ENCODE data around the gene SULT1E1.
A peak's percentile ranks its signal among the peaks of the same experiment; 100 is the strongest.

Gene SULT1E1

GRCh38 chr4:69831270-69831627 is 28.7 kb downstream of the SULT1E1 start:
- no peak for DNase-seq
- Histone ChIP-seq H3K36me3 (replicated peaks; ENCODE audit: insufficient read depth, low read length) (no peaks in the 10 kb centered on the region), H3K4me3 (ENCODE audit: low read length) (peak overlapping the region; percentile 49), H3K79me2 (ENCODE audit: low read length) (no peaks in the 10 kb centered on the region), H3K4me1 (ENCODE audit: low read length) (peaks cover 13% of the 10 kb centered on the region), H3K9me3 (replicated peaks; ENCODE audit: insufficient read depth, low read length) (no peaks in the 10 kb centered on the region), H3K4me2 (ENCODE audit: low read depth, low read length) (peak overlapping the region; percentile 75), H3K9me2 (replicated peaks; ENCODE audit: insufficient read depth, low read length) (no peaks in the 10 kb centered on the region), H2AFZ (ENCODE audit: low read length) (peak overlapping the region; percentile 68), H3K27ac (ENCODE audit: low read length) (peak overlapping the region; percentile 45; the same call in 1 of the 2 replicates), H3K27me3 (replicated peaks; ENCODE audit: insufficient read depth, low read length) (no peaks in the 10 kb centered on the region), H4K20me1 (ENCODE audit: insufficient read depth, low read length) (no peaks in the 10 kb centered on the region), H3K9ac (ENCODE audit: low read length) (peak overlapping the region; percentile 19; the same call in 1 of the 2 replicates), H3F3A (ENCODE audit: insufficient read depth, low read length) (0 out of 2 replicates have a peak, but pooled peaks cover 13% of the 10 kb centered on the region)
- TF ChIP-seq EZH2 (optimal IDR thresholded peaks at IDR 0.05; ENCODE audit: low read depth, low read length) (no peak), EZH2phosphoT487 (IDR thresholded peaks at IDR 0.05; ENCODE audit: low read length) (no peak), CTCF (IDR thresholded peaks at IDR 0.05; ENCODE audit: low read length) (no peak)

GRCh38 chr4:69830560-69831269 is 29.2 kb downstream of the SULT1E1 start:
- Histone ChIP-seq H2AFZ (ENCODE audit: low read length) (peak overlapping the region; percentile 68), H3K36me3 (replicated peaks; ENCODE audit: insufficient read depth, low read length) (no peaks in the 10 kb centered on the region), H3K27me3 (replicated peaks; ENCODE audit: insufficient read depth, low read length) (no peaks in the 10 kb centered on the region), H3K4me2 (ENCODE audit: low read depth, low read length) (peak overlapping the region; percentile 75), H3K9ac (ENCODE audit: low read length) (peak overlapping the region; percentile 19; the same call in 1 of the 2 replicates), H4K20me1 (ENCODE audit: insufficient read depth, low read length) (no peaks in the 10 kb centered on the region), H3F3A (ENCODE audit: insufficient read depth, low read length) (0 out of 2 replicates have a peak, but pooled peaks cover 13% of the 10 kb centered on the region), H3K9me2 (replicated peaks; ENCODE audit: insufficient read depth, low read length) (no peaks in the 10 kb centered on the region), H3K4me3 (ENCODE audit: low read length) (peak overlapping the region; percentile 49), H3K4me1 (ENCODE audit: low read length) (peaks cover 13% of the 10 kb centered on the region), H3K9me3 (replicated peaks; ENCODE audit: insufficient read depth, low read length) (no peaks in the 10 kb centered on the region), H3K79me2 (ENCODE audit: low read length) (no peaks in the 10 kb centered on the region), H3K27ac (ENCODE audit: low read length) (peak overlapping the region; percentile 45; the same call in 1 of the 2 replicates)
- DNase-seq, result peak; percentile 76
- TF ChIP-seq EZH2 (optimal IDR thresholded peaks at IDR 0.05; ENCODE audit: low read depth, low read length), result no peak
- peak; percentile 46 for TF ChIP-seq CTCF (IDR thresholded peaks at IDR 0.05; ENCODE audit: low read length)

GRCh38 chr4:69830192-69830559 is 29.8 kb downstream of the SULT1E1 start:
- Histone ChIP-seq H4K20me1 (ENCODE audit: insufficient read depth, low read length) (no peaks in the 10 kb centered on the region), H3K79me2 (ENCODE audit: low read length) (no peaks in the 10 kb centered on the region), H3F3A (ENCODE audit: insufficient read depth, low read length) (0 out of 2 replicates have a peak, but pooled peaks cover 13% of the 10 kb centered on the region), H3K27ac (ENCODE audit: low read length) (peak overlapping the region; percentile 45; the same call in 1 of the 2 replicates), H3K4me3 (ENCODE audit: low read length) (no peak overlapping the region), H3K9me2 (replicated peaks; ENCODE audit: insufficient read depth, low read length) (no peaks in the 10 kb centered on the region), H2AFZ (ENCODE audit: low read length) (peak overlapping the region; percentile 68), H3K9me3 (replicated peaks; ENCODE audit: insufficient read depth, low read length) (no peaks in the 10 kb centered on the region), H3K9ac (ENCODE audit: low read length) (no peak overlapping the region), H3K4me2 (ENCODE audit: low read depth, low read length) (no peak overlapping the region), H3K4me1 (ENCODE audit: low read length) (peaks cover 13% of the 10 kb centered on the region), H3K27me3 (replicated peaks; ENCODE audit: insufficient read depth, low read length) (no peaks in the 10 kb centered on the region), H3K36me3 (replicated peaks; ENCODE audit: insufficient read depth, low read length) (no peaks in the 10 kb centered on the region)
- TF ChIP-seq CTCF (IDR thresholded peaks at IDR 0.05; ENCODE audit: low read length) (no peak), EZH2 (optimal IDR thresholded peaks at IDR 0.05; ENCODE audit: low read depth, low read length) (no peak), EZH2phosphoT487 (IDR thresholded peaks at IDR 0.05; ENCODE audit: low read length) (no peak)
- no peak for DNase-seq
